Measurements from ENCODE around the gene SNX3. TPM values are rescaled to one million over a fixed set of nuclear protein-coding genes. Genes with fewer than 3 reads are reported as not detected.
A peak's percentile ranks its signal among the peaks of the same experiment; 100 is the strongest.

Gene SNX3
- total RNA-seq, 1 experiment from 2014 or later, result 80.7 TPM

GRCh38 chr6:108165714-108166663, 94.9 kb downstream of the SNX3 start, which contains the start of gene NR2E1:
NR2E1 (plus strand) TSS chr6:108166022; CDS start chr6:108166766, 744 bp downstream.
- Histone ChIP-seq H3K27ac (ENCODE audit: insufficient read length, low read depth, low read length) (no peak within 1 kb of the TSS), H2BK15ac (ENCODE audit: low read depth, low read length) (no peak within 1 kb of the TSS), H4K20me1 (ENCODE audit: control insufficient read depth, insufficient read depth, insufficient read length) (no peaks in the 10 kb centered on the region), H2BK20ac (ENCODE audit: low read depth, low read length, poor library complexity, severe bottlenecking) (no peak within 1 kb of the TSS), H3T11ph (ENCODE audit: low read length) (no peak within 1 kb of the TSS), H2BK12ac (ENCODE audit: insufficient read length, low read depth, low read length) (no peak within 1 kb of the TSS), H3K27me3 (ENCODE audit: insufficient read depth, low read length) (peaks cover 100% of the 10 kb centered on the region), H3K4me1 (ENCODE audit: insufficient read depth, low read length) (no peaks in the 10 kb centered on the region; the same call in 1 of the 2 replicates), H2AFZ (ENCODE audit: low read length) (no peak within 1 kb of the TSS), H3K14ac (ENCODE audit: insufficient read depth, low read length) (no peak within 1 kb of the TSS), H3K18ac (ENCODE audit: insufficient read length, low read depth, low read length) (no peak within 1 kb of the TSS), H4K91ac (ENCODE audit: insufficient read length, low read depth, low read length) (no peak within 1 kb of the TSS), H2AK5ac (ENCODE audit: insufficient read length, low read length) (no peak within 1 kb of the TSS), H4K8ac (replicated peaks; ENCODE audit: insufficient read length, low read depth, low read length) (no peak within 1 kb of the TSS), H2BK5ac (ENCODE audit: insufficient read length, low read length) (no peak within 1 kb of the TSS), H3K56ac (ENCODE audit: insufficient read length, low read depth, low read length) (no peak within 1 kb of the TSS), H3K9me3 (ENCODE audit: control insufficient read depth, low read depth, low read length) (no peaks in the 10 kb centered on the region), H3K4ac (ENCODE audit: low read depth, low read length) (no peak within 1 kb of the TSS), H3K23me2 (ENCODE audit: insufficient read length, low read depth, low read length, poor library complexity, severe bottlenecking) (peaks cover 4% of the 10 kb centered on the region), H3K23ac (ENCODE audit: insufficient read length, low read depth, low read length) (no peak within 1 kb of the TSS), H4K5ac (ENCODE audit: insufficient read length, low read depth, low read length) (no peak within 1 kb of the TSS), H3K9ac (ENCODE audit: extremely low read depth, insufficient read length, low read length) (no peak within 1 kb of the TSS), H3K4me2 (ENCODE audit: insufficient read depth, insufficient read length, low read length) (peak within 1 kb of the TSS; percentile 74), H3K79me2 (ENCODE audit: insufficient read depth, low read length) (no peaks in the 10 kb centered on the region), H3K79me1 (ENCODE audit: insufficient read depth, low read depth, low read length, poor library complexity, severe bottlenecking) (no peaks in the 10 kb centered on the region), H2BK120ac (ENCODE audit: low read depth, low read length, poor library complexity, severe bottlenecking) (no peak within 1 kb of the TSS)
- TF ChIP-seq CTCF (conservative IDR thresholded peaks at IDR 0.05), result no peak; the same call in 2 of the 3 replicates
- Mint-ChIP-seq H3K36me3 (ENCODE audit: insufficient read depth in 1 of 3, low read depth in 3 of 3) (no peaks in the 10 kb centered on the region), H3K27me3 (ENCODE audit: low read depth) (peaks cover 100% of the 10 kb centered on the region), H3K9me3 (peaks cover 0 to 14% of the 10 kb centered on the region in 2 experiments; a peak in 2 of 5 replicates), H3K27ac (no peak within 1 kb of the TSS; a peak in 1 of 7 replicates), H3K4me3 (peak within 1 kb of the TSS; percentile 39 to 83), H3K4me1 (peaks cover 39 to 63% of the 10 kb centered on the region in 2 experiments)
- peak; percentile 80 for DNase-seq
- WGBS (ENCODE audit: extremely low coverage, insufficient read length, low lambda C conversion rate), result no CpG with 5 or more reads among the region's 54 CpGs

Data from H9 (cell line).